ENCODE measurements around the gene C6orf52. TPM values are rescaled to one million over a fixed set of nuclear protein-coding genes. Genes with fewer than 3 reads are reported as not detected.

Gene C6orf52
- total and polyA plus RNA-seq, 9 of the 15 experiments (the other 6 are each of a cell fraction or from before 2014, with no cell fraction given): 6.7 to 37.0 (median 11.1) TPM

DNA sequence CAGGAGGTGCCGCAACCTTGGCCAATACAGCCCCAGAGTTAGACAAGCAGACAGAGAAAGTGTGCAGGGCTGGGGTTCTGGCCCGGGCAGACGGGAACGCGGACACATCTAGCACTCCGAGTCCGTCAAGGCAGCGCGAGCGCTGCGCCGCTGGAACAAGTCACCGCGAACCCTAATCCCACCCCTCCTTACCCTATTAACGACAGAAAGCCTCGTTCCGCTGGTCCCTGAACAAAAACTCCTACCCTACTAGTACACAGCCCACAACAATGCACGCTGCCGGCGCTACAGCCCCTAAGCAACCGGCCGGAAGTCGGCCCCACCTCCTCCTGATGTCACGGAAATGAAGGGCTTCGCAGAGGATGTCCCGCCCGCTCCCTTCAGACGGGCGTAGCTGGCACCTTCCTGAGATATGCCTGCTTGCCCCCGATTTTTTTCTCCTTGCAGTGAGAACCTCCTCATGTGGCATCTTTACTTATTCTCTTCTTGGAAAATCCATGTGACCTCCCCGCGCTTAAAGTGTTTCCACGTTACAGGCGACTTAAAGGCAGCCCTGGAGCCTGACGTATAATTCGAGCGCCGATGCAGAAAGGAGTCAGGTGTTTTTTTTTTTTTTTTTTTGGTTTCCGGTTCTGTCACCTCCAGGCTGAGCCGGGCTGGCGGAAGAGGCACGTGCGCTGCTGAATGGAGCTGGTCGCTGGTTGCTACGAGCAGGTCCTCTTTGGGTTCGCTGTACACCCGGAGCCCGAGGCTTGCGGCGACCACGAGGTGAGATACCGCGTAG, at the start of gene C6orf52, which contains the start of gene PAK1IP1 (continued):
- TF ChIP-seq SRSF3 (IDR thresholded peaks at IDR 0.05; ENCODE audit: insufficient read depth, low read length): no peak
- TF ChIP-seq RAD51 (IDR thresholded peaks at IDR 0.05; ENCODE audit: borderline replicate concordance, low read depth): peak; percentile 76; the same call in 1 of the 2 replicates
- no peak for TF ChIP-seq HMGN3 (IDR thresholded peaks at IDR 0.05; ENCODE audit: borderline replicate concordance, extremely low read depth, insufficient read length, low read depth, low read length)
- TF ChIP-seq, protein P1, sequence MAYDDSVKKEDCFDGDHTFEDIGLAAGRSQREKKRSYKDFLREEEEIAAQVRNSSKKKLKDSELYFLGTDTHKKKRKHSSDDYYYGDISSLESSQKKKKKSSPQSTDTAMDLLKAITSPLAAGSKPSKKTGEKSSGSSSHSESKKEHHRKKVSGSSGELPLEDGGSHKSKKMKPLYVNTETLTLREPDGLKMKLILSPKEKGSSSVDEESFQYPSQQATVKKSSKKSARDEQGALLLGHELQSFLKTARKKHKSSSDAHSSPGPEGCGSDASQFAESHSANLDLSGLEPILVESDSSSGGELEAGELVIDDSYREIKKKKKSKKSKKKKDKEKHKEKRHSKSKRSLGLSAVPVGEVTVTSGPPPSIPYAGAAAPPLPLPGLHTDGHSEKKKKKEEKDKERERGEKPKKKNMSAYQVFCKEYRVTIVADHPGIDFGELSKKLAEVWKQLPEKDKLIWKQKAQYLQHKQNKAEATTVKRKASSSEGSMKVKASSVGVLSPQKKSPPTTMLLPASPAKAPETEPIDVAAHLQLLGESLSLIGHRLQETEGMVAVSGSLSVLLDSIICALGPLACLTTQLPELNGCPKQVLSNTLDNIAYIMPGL (CRISPR knock-in tag; IDR thresholded peaks at IDR 0.05): peak; percentile 25; the same call in 1 of the 2 replicates
- TF ChIP-seq NFE2L1 (tag; IDR thresholded peaks at IDR 0.05; ENCODE audit: borderline replicate concordance, low read depth): no peak
- TF ChIP-seq, protein P2, sequence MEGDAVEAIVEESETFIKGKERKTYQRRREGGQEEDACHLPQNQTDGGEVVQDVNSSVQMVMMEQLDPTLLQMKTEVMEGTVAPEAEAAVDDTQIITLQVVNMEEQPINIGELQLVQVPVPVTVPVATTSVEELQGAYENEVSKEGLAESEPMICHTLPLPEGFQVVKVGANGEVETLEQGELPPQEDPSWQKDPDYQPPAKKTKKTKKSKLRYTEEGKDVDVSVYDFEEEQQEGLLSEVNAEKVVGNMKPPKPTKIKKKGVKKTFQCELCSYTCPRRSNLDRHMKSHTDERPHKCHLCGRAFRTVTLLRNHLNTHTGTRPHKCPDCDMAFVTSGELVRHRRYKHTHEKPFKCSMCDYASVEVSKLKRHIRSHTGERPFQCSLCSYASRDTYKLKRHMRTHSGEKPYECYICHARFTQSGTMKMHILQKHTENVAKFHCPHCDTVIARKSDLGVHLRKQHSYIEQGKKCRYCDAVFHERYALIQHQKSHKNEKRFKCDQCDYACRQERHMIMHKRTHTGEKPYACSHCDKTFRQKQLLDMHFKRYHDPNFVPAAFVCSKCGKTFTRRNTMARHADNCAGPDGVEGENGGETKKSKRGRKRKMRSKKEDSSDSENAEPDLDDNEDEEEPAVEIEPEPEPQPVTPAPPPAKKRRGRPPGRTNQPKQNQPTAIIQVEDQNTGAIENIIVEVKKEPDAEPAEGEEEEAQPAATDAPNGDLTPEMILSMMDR (IDR thresholded peaks at IDR 0.05 in 2 of 3, conservative IDR thresholded peaks at IDR 0.05 in 1 of 3; ENCODE audit: insufficient read depth in 2 of 3, low read depth in 1 of 3, low read length in 3 of 3): 0 out of 6 replicates have a peak, but pooled peaks of 1 of the 3 experiments have one; percentile 1
- no peak for TF ChIP-seq SMAD3 (CRISPR knock-in tag; conservative IDR thresholded peaks at IDR 0.05)
- TF ChIP-seq, protein P3, sequence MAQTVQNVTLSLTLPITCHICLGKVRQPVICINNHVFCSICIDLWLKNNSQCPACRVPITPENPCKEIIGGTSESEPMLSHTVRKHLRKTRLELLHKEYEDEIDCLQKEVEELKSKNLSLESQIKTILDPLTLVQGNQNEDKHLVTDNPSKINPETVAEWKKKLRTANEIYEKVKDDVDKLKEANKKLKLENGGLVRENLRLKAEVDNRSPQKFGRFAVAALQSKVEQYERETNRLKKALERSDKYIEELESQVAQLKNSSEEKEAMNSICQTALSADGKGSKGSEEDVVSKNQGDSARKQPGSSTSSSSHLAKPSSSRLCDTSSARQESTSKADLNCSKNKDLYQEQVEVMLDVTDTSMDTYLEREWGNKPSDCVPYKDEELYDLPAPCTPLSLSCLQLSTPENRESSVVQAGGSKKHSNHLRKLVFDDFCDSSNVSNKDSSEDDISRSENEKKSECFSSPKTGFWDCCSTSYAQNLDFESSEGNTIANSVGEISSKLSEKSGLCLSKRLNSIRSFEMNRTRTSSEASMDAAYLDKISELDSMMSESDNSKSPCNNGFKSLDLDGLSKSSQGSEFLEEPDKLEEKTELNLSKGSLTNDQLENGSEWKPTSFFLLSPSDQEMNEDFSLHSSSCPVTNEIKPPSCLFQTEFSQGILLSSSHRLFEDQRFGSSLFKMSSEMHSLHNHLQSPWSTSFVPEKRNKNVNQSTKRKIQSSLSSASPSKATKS (CRISPR knock-in tag; IDR thresholded peaks at IDR 0.05): no peak; the same call in 1 of the 2 replicates
- TF ChIP-seq HEY1 (CRISPR knock-in tag; IDR thresholded peaks at IDR 0.05; ENCODE audit: borderline replicate concordance): no peak
- TF ChIP-seq, protein P4, sequence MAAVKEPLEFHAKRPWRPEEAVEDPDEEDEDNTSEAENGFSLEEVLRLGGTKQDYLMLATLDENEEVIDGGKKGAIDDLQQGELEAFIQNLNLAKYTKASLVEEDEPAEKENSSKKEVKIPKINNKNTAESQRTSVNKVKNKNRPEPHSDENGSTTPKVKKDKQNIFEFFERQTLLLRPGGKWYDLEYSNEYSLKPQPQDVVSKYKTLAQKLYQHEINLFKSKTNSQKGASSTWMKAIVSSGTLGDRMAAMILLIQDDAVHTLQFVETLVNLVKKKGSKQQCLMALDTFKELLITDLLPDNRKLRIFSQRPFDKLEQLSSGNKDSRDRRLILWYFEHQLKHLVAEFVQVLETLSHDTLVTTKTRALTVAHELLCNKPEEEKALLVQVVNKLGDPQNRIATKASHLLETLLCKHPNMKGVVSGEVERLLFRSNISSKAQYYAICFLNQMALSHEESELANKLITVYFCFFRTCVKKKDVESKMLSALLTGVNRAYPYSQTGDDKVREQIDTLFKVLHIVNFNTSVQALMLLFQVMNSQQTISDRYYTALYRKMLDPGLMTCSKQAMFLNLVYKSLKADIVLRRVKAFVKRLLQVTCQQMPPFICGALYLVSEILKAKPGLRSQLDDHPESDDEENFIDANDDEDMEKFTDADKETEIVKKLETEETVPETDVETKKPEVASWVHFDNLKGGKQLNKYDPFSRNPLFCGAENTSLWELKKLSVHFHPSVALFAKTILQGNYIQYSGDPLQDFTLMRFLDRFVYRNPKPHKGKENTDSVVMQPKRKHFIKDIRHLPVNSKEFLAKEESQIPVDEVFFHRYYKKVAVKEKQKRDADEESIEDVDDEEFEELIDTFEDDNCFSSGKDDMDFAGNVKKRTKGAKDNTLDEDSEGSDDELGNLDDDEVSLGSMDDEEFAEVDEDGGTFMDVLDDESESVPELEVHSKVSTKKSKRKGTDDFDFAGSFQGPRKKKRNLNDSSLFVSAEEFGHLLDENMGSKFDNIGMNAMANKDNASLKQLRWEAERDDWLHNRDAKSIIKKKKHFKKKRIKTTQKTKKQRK (IDR thresholded peaks at IDR 0.05; ENCODE audit: borderline replicate concordance, low read depth, low read length): 0 out of 2 replicates have a peak, but pooled peaks have one; percentile 49
- TF ChIP-seq, protein P5, sequence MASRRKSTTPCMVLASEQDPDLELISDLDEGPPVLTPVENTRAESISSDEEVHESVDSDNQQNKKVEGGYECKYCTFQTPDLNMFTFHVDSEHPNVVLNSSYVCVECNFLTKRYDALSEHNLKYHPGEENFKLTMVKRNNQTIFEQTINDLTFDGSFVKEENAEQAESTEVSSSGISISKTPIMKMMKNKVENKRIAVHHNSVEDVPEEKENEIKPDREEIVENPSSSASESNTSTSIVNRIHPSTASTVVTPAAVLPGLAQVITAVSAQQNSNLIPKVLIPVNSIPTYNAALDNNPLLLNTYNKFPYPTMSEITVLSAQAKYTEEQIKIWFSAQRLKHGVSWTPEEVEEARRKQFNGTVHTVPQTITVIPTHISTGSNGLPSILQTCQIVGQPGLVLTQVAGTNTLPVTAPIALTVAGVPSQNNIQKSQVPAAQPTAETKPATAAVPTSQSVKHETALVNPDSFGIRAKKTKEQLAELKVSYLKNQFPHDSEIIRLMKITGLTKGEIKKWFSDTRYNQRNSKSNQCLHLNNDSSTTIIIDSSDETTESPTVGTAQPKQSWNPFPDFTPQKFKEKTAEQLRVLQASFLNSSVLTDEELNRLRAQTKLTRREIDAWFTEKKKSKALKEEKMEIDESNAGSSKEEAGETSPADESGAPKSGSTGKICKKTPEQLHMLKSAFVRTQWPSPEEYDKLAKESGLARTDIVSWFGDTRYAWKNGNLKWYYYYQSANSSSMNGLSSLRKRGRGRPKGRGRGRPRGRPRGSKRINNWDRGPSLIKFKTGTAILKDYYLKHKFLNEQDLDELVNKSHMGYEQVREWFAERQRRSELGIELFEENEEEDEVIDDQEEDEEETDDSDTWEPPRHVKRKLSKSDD (conservative IDR thresholded peaks at IDR 0.05; ENCODE audit: low read length): no peak
- peak; percentile 66; the same call in 1 of the 2 replicates for TF ChIP-seq ZC3H4 (CRISPR knock-in tag; IDR thresholded peaks at IDR 0.05; ENCODE audit: borderline replicate concordance)
